HepG2 (cell line): Measurements from ENCODE around the gene AATF. TPM values are rescaled to one million over a fixed set of nuclear protein-coding genes. Genes with fewer than 3 reads are reported as not detected.

Experiments
- ATAC-seq: fragments of 200-7000 bp; cut with Tn5 transposase; 3 replicates; pipeline ENCODE4 v1.9.1; 2020; ENCODE audit warnings: mild to moderate bottlenecking, moderate library complexity
- BruUV-seq: library from RNA; stranded (reverse); fragments of 400-500 nt; replicated peaks from 2 replicates; lab custom pipeline; 2021; lab: Mats Ljungman, UMichigan
- CTCF ChIA-PET: fragments of 300-600 bp; formaldehyde crosslinking; extraction: SDS; loops from one replicate; lab custom pipeline; 2021; ENCODE audit warnings: low total read pairs, inconsistent platforms, low intra/inter-chr PET ratio; lab: Yijun Ruan, JAX
- POLR2A ChIA-PET: fragments of 350-600 bp; sonication (Branson Sonifier 250); formaldehyde crosslinking; loops from one replicate; lab custom pipeline; 2020; ENCODE audit warnings: antibody characterized with exemption, inconsistent platforms; lab: Yijun Ruan, JAX
- DNase-seq: peaks from one replicate; pipeline ENCODE4 v3.0.0-alpha.2; 2015; ENCODE audit warnings: low spot score
- FAIRE-seq: peaks from 3 replicates; lab custom pipeline; 2011; peaks lifted over from hg19 to GRCh38; lab: Jason Lieb, UNC
- H2AFZ ChIP-seq: one replicate; pipeline ENCODE4 v1.6.1; 2011; ENCODE audit warnings: low read length, inconsistent platforms
- H3K27ac ChIP-seq: fragments of 300-600 bp; 3 replicates; pipeline ENCODE4 v1.8.0; 2011; ENCODE audit warnings: mixed run types, mild to moderate bottlenecking, mixed read lengths, low read length, inconsistent platforms; ENCODE audit not compliant: insufficient read depth; ENCODE audit errors: extremely low read length
- H3K27me3 ChIP-seq, 2 experiments: fragments of 200-600 bp in 1 of 2; 2 replicates in 1 of 2; 3 replicates in 1 of 2; pipeline versions ENCODE4 v1.6.0 to v1.8.0; 2011; ENCODE audit warnings: low read length in 2 of 2, mild to moderate bottlenecking in 2 of 2, moderate library complexity in 2 of 2, inconsistent platforms in 1 of 2; ENCODE audit not compliant: insufficient read depth in 2 of 2, control insufficient read depth in 1 of 2
- H3K36me3 ChIP-seq, 2 experiments: fragments of 200-600 bp in 1 of 2; replicated peaks in 1 of 2; 2 replicates in 1 of 2; 3 replicates in 1 of 2; pipeline versions ENCODE4 v1.5.1 to v1.8.0; 2011; ENCODE audit warnings: low read length in 2 of 2, inconsistent platforms in 1 of 2; ENCODE audit not compliant: insufficient read depth in 2 of 2, control insufficient read depth in 1 of 2
- H3K4me1 ChIP-seq: 2 replicates; pipeline ENCODE4 v1.5.1; 2012; ENCODE audit warnings: low read length, inconsistent platforms; ENCODE audit not compliant: insufficient read depth
- H3K4me2 ChIP-seq: 2 replicates; pipeline ENCODE4 v1.6.0; 2011; ENCODE audit warnings: low read depth, low read length, inconsistent platforms
- H3K4me3 ChIP-seq, 3 experiments: fragments of 200-600 bp in 1 of 3; sonication (generic), shearing (Covaris generic) in 1 of 3; replicated peaks in 1 of 3; 2 replicates each; pipeline ENCODE4 v1.5.1; 2011 to 2016; ENCODE audit warnings: low read length in 3 of 3, inconsistent platforms in 2 of 3, low read depth in 2 of 3, mild to moderate bottlenecking in 2 of 3, control low read depth in 1 of 3, mixed read lengths in 1 of 3; ENCODE audit not compliant: insufficient read depth in 1 of 3
- H3K79me2 ChIP-seq: one replicate; pipeline ENCODE4 v1.6.1; 2011; ENCODE audit warnings: low read length, inconsistent platforms; ENCODE audit not compliant: insufficient read depth
- H3K9ac ChIP-seq: 2 replicates; pipeline ENCODE4 v1.6.0; 2011; ENCODE audit warnings: mild to moderate bottlenecking, low read depth, low read length, inconsistent platforms; ENCODE audit not compliant: insufficient read depth
- H3K9me3 ChIP-seq: 2 replicates; pipeline ENCODE4 v1.5.1; 2012; ENCODE audit warnings: mild to moderate bottlenecking, low read length
- H4K20me1 ChIP-seq: 2 replicates; pipeline ENCODE4 v1.6.0; 2011; ENCODE audit warnings: inconsistent platforms, mild to moderate bottlenecking, low read length, moderate library complexity; ENCODE audit not compliant: insufficient read depth
- ADNP ChIP-seq: sonication (generic); formaldehyde crosslinking; IDR thresholded peaks from 2 replicates; pipeline ENCODE4 v1.4.0; 2020; ENCODE audit warnings: missing genetic modification reagents
- ETV6 ChIP-seq: sonication (generic); formaldehyde crosslinking; conservative IDR thresholded peaks from 2 replicates; pipeline ENCODE4 v1.4.0; 2020; ENCODE audit warnings: missing genetic modification reagents
- GPN1 ChIP-seq: sonication (generic); formaldehyde crosslinking; IDR thresholded peaks from 2 replicates; pipeline ENCODE4 v1.5.1; 2020; ENCODE audit warnings: missing genetic modification reagents, borderline replicate concordance
- HHEX ChIP-seq: IDR thresholded peaks from 2 replicates; pipeline ENCODE4 v1.6.1; 2016; ENCODE audit warnings: control low read depth
- IRF2 ChIP-seq: IDR thresholded peaks from 2 replicates; pipeline ENCODE4 v1.6.1; 2018; ENCODE audit warnings: missing genetic modification reagents, missing compliant biosample characterization
- NFKBIZ ChIP-seq: IDR thresholded peaks from 2 replicates; pipeline ENCODE4 v1.6.1; 2018; ENCODE audit warnings: missing genetic modification reagents, missing compliant biosample characterization
- ONECUT2 ChIP-seq: sonication (generic); formaldehyde crosslinking; IDR thresholded peaks from 2 replicates; pipeline ENCODE4 v1.4.0; 2020; ENCODE audit warnings: missing genetic modification reagents
- ZFP82 ChIP-seq: sonication (generic); formaldehyde crosslinking; IDR thresholded peaks from 2 replicates; pipeline ENCODE4 v1.5.1; 2020; ENCODE audit warnings: mild to moderate bottlenecking, missing genetic modification reagents, borderline replicate concordance
- ZNF121 ChIP-seq: sonication (generic); formaldehyde crosslinking; IDR thresholded peaks from 2 replicates; pipeline ENCODE4 v1.5.0; 2020; ENCODE audit warnings: mild to moderate bottlenecking, missing genetic modification reagents
- ZNF44 ChIP-seq: sonication (generic); formaldehyde crosslinking; IDR thresholded peaks from 2 replicates; pipeline ENCODE4 v1.5.1; 2020; ENCODE audit warnings: mild to moderate bottlenecking, missing genetic modification reagents
- WGBS: methylation state at CpG from one replicate; pipeline ENCODE4 v1.1.6; 2017; ENCODE audit warnings: low lambda C conversion rate; 5-methylcytosine and 5-hydroxymethylcytosine counted together
- in situ Hi-C: cut with HindIII; loops from 2 replicates; pipeline ENCODE4 v1.10.0; 2017; ENCODE audit warnings: low pct_unique_long_range_greater_than_20kb; ENCODE audit not compliant: extremely low pct_ligation_motif_present
- intact Hi-C: fragments of 100-400 bp; cut with micrococcal nuclease; formaldehyde crosslinking; loops from one replicate; pipeline ENCODE4 v1.10.0; 2022; ENCODE audit not compliant: unreplicated experiment
- polyA plus RNA-seq, 8 experiments: library from polyadenylated mRNA; depleted of rRNA in 3 of 8; stranded (reverse) in 7 of 8; unstranded in 1 of 8; fragments of >200 nt; fragmentation: Illumina TruSeq in 4 of 8; extraction: Trizol in 4 of 8; gene quantifications; 2 replicates each; pipeline versions ENCODE4 v1.2.1 to v1.2.3, GENCODE V29; 2011 to 2016; ENCODE audit warnings: low read depth in 4 of 8, missing spikeins in 1 of 8, mixed read lengths in 1 of 8; ENCODE audit not compliant: insufficient read depth in 1 of 8
- total RNA-seq, 5 experiments: library from RNA; depleted of rRNA; stranded (reverse); fragments of >200 nt; fragmentation: Illumina TruSeq; extraction: Trizol; gene quantifications; 2 replicates each; pipeline ENCODE4 v1.2.3, GENCODE V29; 2016; ENCODE audit warnings: low read depth in 1 of 5
- TF ChIP-seq, protein P1 (sequence below), 2 experiments: IDR thresholded peaks; 2 replicates each; pipeline ENCODE4 v1.6.1; 2011 to 2012; ENCODE audit warnings: low read length in 2 of 2, borderline replicate concordance in 1 of 2, low read depth in 1 of 2, mild to moderate bottlenecking in 1 of 2, moderate library complexity in 1 of 2
- TF ChIP-seq, protein P2 (sequence below): sonication (generic); formaldehyde crosslinking; conservative IDR thresholded peaks from 2 replicates; pipeline ENCODE4 v1.4.0; 2020; ENCODE audit warnings: missing genetic modification reagents

Gene AATF
- total and polyA plus RNA-seq, 2 of the 13 experiments (the other 11 are each of a cell fraction or from before 2014, with no cell fraction given): 9.1 to 53.3 TPM

DNA sequence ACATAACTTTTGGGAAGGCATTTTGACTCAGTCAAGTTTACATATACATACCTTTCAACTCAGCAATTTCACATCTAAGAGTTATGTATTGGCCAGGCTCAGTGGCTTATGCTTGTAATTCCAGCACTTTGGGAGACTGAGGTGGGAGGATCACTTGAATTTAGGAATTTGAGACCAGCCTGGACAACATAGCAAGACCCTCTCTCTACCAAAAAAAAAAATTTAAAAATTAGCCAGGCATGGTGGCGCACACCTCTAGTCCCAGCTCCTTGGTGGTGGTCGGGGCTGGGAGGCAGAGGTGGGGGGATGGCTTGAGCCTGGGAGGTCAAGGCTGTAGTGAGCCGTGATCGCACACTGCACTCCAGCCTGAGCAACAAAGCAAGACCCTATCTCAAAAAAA is 79.3 kb downstream of the AATF start:
- TF ChIP-seq, protein P1, sequence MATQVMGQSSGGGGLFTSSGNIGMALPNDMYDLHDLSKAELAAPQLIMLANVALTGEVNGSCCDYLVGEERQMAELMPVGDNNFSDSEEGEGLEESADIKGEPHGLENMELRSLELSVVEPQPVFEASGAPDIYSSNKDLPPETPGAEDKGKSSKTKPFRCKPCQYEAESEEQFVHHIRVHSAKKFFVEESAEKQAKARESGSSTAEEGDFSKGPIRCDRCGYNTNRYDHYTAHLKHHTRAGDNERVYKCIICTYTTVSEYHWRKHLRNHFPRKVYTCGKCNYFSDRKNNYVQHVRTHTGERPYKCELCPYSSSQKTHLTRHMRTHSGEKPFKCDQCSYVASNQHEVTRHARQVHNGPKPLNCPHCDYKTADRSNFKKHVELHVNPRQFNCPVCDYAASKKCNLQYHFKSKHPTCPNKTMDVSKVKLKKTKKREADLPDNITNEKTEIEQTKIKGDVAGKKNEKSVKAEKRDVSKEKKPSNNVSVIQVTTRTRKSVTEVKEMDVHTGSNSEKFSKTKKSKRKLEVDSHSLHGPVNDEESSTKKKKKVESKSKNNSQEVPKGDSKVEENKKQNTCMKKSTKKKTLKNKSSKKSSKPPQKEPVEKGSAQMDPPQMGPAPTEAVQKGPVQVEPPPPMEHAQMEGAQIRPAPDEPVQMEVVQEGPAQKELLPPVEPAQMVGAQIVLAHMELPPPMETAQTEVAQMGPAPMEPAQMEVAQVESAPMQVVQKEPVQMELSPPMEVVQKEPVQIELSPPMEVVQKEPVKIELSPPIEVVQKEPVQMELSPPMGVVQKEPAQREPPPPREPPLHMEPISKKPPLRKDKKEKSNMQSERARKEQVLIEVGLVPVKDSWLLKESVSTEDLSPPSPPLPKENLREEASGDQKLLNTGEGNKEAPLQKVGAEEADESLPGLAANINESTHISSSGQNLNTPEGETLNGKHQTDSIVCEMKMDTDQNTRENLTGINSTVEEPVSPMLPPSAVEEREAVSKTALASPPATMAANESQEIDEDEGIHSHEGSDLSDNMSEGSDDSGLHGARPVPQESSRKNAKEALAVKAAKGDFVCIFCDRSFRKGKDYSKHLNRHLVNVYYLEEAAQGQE (IDR thresholded peaks at IDR 0.05; ENCODE audit: borderline replicate concordance in 1 of 2, low read depth in 1 of 2, low read length in 2 of 2): no peak
- TF ChIP-seq ZNF121 (peak; percentile 54), GPN1 (CRISPR knock-in tag) (no peak)
- Histone ChIP-seq H2AFZ (no peak overlapping the region), H4K20me1 (no peaks in the 10 kb centered on the region), H3K9me3 (no peaks in the 10 kb centered on the region), H3K27me3 (no peaks in the 10 kb centered on the region), H3K36me3 (peaks cover 2 to 16% of the 10 kb centered on the region in 2 experiments; a peak in 3 of 5 replicates), H3K4me2 (no peak overlapping the region), H3K27ac (no peak overlapping the region), H3K79me2 (no peaks in the 10 kb centered on the region), H3K4me1 (peaks cover 17% of the 10 kb centered on the region), H3K4me3 (no peak overlapping the region), H3K9ac (no peak overlapping the region)
- 97% methylated on average over 4 of the region's 4 CpGs for WGBS
- DNase-seq: no peak
- no peak for ATAC-seq
- FAIRE-seq: no peak
- intact Hi-C loops: no loop called here
- in situ Hi-C loops: no loop called here
- no TSS peak for BruUV-seq
- ChIA-PET CTCF (no interaction called here), POLR2A (no interaction called here)

DNA sequence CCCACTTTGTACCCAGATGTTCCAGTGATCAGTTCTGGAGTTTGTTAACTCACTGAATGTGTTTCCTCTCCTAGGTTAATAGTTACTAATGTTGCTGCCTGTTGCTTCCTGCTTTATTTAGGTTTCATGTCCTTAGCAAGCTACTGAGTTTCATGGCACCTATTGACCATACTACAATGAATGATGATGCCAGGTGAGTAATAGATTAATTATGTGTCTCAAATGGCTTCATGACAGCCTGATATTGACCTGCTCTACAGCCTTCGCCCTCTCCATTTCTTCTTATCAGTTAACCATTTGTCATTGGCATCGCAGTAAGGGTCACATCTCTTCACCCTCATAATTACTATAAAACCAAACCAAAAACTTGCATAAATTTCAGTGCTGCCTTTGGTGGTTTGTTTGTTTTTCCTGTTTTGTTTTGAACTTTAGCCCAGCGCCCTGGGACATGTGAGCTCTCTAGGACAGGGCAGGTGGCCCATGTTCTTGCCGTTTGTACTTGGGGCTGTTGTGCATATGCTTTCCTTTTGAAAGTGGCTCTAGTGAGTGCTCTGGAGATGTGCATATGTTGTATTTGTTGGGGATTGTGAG is 82.8 kb downstream of the AATF start:
- H3K4me1 ChIP-seq: peaks cover 9% of the 10 kb centered on the region
- ATAC-seq (no peak), DNase-seq (no peak), FAIRE-seq (no peak)
- no peak overlapping the region for H3K4me3 ChIP-seq
- H3K9ac ChIP-seq: no peak overlapping the region
- no peak overlapping the region for H2AFZ ChIP-seq
- no peaks in the 10 kb centered on the region for H3K9me3 ChIP-seq
- intact Hi-C loops (no loop called here), in situ Hi-C loops (no loop called here)
- H4K20me1 ChIP-seq: no peaks in the 10 kb centered on the region
- CTCF ChIA-PET: no interaction called here
- POLR2A ChIA-PET: no interaction called here
- H3K4me2 ChIP-seq: no peak overlapping the region
- peaks cover 0 to 7% of the 10 kb centered on the region in 2 experiments; a peak in 2 of 5 replicates for H3K36me3 ChIP-seq
- H3K79me2 ChIP-seq: no peaks in the 10 kb centered on the region
- no peaks in the 10 kb centered on the region for H3K27me3 ChIP-seq
- 88% methylated on average over 4 of the region's 4 CpGs for WGBS
- H3K27ac ChIP-seq: no peak overlapping the region
- BruUV-seq: no TSS peak
- TF ChIP-seq ZNF44 (no peak), ONECUT2 (CRISPR knock-in tag) (no peak), ETV6 (CRISPR knock-in tag) (no peak), HHEX (CRISPR knock-in tag) (no peak), IRF2 (CRISPR knock-in tag) (no peak), ADNP (CRISPR knock-in tag) (no peak), NFKBIZ (CRISPR knock-in tag) (no peak), ZFP82 (no peak)
- TF ChIP-seq, protein P2, sequence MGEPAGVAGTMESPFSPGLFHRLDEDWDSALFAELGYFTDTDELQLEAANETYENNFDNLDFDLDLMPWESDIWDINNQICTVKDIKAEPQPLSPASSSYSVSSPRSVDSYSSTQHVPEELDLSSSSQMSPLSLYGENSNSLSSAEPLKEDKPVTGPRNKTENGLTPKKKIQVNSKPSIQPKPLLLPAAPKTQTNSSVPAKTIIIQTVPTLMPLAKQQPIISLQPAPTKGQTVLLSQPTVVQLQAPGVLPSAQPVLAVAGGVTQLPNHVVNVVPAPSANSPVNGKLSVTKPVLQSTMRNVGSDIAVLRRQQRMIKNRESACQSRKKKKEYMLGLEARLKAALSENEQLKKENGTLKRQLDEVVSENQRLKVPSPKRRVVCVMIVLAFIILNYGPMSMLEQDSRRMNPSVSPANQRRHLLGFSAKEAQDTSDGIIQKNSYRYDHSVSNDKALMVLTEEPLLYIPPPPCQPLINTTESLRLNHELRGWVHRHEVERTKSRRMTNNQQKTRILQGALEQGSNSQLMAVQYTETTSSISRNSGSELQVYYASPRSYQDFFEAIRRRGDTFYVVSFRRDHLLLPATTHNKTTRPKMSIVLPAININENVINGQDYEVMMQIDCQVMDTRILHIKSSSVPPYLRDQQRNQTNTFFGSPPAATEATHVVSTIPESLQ (CRISPR knock-in tag): no peak
